Mesodermal cell (in vitro differentiated cells): ENCODE results near the gene HDAC4.

Experiments
- H3K27ac ChIP-seq: 2 replicates; pipeline ENCODE4 v1.7.0; 2013; ENCODE audit warnings: mild to moderate bottlenecking, low read depth, low read length, moderate library complexity; ENCODE audit not compliant: severe bottlenecking
- H3K36me3 ChIP-seq: 2 replicates; pipeline ENCODE4 v1.7.1; 2013; ENCODE audit warnings: mild to moderate bottlenecking, low read length, moderate library complexity; ENCODE audit not compliant: control insufficient read depth, insufficient read depth
- H3K4me1 ChIP-seq: one replicate; pipeline ENCODE4 v1.7.1; 2013; ENCODE audit warnings: mild to moderate bottlenecking, low read length; ENCODE audit not compliant: insufficient read depth, control insufficient read depth, poor library complexity, severe bottlenecking
- H3K4me3 ChIP-seq: 2 replicates; pipeline ENCODE4 v1.7.0; 2013; ENCODE audit warnings: low read length, control low read depth, mild to moderate bottlenecking; ENCODE audit not compliant: insufficient read depth, poor library complexity, severe bottlenecking; ENCODE audit errors: extremely low read depth
- H3K9me3 ChIP-seq: 2 replicates; pipeline ENCODE4 v1.7.1; 2013; ENCODE audit warnings: mild to moderate bottlenecking, low read length, moderate library complexity; ENCODE audit not compliant: control insufficient read depth
- WGBS, 2 experiments: methylation state at CpG; one replicate each; pipeline ENCODE4 v1.1.5; 2013; ENCODE audit warnings: missing lambda C conversion rate in 2 of 2; ENCODE audit not compliant: insufficient coverage in 2 of 2; 5-methylcytosine and 5-hydroxymethylcytosine counted together

Gene HDAC4

GRCh38 chr2:239424337-239425045 is 23.7 kb upstream of the HDAC4 start:
- H3K4me1 ChIP-seq: no peaks in the 10 kb centered on the region
- 87 to 94% methylated on average over 6 to 8 of the region's 11 CpGs for WGBS, 2 experiments
- H3K27ac ChIP-seq: no peak overlapping the region
- H3K36me3 ChIP-seq: no peaks in the 10 kb centered on the region
- H3K4me3 ChIP-seq: no peak overlapping the region
- H3K9me3 ChIP-seq: no peaks in the 10 kb centered on the region

DNA sequence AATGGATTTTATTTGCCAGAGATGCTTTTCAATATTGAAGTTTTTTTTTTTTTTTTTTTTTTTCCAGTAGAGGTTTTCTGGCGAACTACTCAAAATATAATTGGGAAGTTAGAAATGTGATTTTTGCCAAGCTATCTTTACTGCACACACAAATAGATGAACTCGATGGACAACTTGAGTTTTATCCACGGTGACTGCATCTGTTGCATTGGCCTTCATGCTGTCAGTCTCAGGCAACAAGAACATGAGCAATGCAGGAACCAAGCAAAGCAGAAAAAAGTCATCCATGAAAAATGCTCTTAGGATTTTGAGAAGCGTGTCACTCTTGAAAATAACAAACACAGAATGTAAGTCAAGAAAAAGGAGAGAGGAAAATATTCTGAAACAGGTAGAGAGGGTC is 22.7 kb upstream of the HDAC4 start:
- H3K4me1 ChIP-seq: no peaks in the 10 kb centered on the region
- 93 to 100% methylated on average over 2 to 3 of the region's 4 CpGs for WGBS, 2 experiments
- H3K27ac ChIP-seq: no peak overlapping the region
- H3K36me3 ChIP-seq: no peaks in the 10 kb centered on the region
- no peak overlapping the region for H3K4me3 ChIP-seq
- H3K9me3 ChIP-seq: no peaks in the 10 kb centered on the region

DNA sequence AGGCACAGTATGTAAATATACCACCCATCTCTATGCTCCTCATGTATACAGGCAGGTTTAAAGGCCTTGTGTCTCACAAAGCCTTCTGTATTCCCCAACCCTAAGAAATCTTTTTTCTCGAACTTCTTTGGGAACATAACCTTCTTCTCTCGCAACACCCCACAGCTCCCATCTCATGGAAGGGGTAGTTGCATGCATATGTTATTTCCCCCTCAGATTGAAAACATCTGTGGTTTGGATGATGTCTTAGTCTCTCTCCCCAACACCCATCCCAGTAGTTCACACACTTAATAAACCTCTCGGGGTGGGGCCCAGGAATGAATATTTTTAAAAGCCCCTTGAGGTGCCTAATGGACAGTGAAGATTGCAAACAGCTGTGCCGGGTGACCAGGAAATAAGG is 21.0 kb upstream of the HDAC4 start:
- H3K4me1 ChIP-seq: no peaks in the 10 kb centered on the region

GRCh38 chr2:239420082-239420481 is 19.3 kb upstream of the HDAC4 start:
- H3K9me3 ChIP-seq: no peaks in the 10 kb centered on the region
- H3K27ac ChIP-seq: no peak overlapping the region
- WGBS, 2 experiments: 85 to 89% methylated on average over 11 to 12 of the region's 12 CpGs
- no peak overlapping the region for H3K4me3 ChIP-seq
- H3K4me1 ChIP-seq: no peaks in the 10 kb centered on the region
- no peaks in the 10 kb centered on the region for H3K36me3 ChIP-seq

More for the DNA sequence above, 21.0 kb upstream of the HDAC4 start:
- no peak overlapping the region for H3K4me3 ChIP-seq
- H3K36me3 ChIP-seq: no peaks in the 10 kb centered on the region
- H3K27ac ChIP-seq: no peak overlapping the region
- H3K9me3 ChIP-seq: no peaks in the 10 kb centered on the region
- WGBS, 2 experiments: 82 to 91% methylated on average over 1 of the region's 4 CpGs

DNA sequence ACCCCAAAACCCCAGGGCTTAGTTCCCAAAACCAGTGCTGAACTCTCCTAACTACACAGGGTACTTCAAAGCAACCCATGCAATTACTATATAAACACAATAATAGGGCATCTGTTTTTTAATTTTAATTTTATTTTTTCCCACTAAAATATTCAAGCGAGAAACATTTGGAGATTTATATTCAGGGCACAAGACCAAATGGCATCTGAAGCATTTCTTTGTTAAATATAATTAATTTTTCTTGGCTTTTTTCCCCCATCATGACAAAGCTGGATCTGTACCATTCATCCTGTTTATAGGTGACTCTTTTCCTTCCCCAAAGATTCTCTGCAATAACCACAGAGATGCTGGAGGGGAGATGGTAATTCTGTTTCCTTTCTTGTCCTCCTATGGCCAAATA is 18.1 kb upstream of the HDAC4 start:
- Histone ChIP-seq H3K4me1 (no peaks in the 10 kb centered on the region), H3K4me3 (no peak overlapping the region), H3K36me3 (no peaks in the 10 kb centered on the region), H3K9me3 (no peaks in the 10 kb centered on the region), H3K27ac (no peak overlapping the region)
- WGBS, 2 experiments: no CpG with 5 or more reads among the region's 1 CpG

DNA sequence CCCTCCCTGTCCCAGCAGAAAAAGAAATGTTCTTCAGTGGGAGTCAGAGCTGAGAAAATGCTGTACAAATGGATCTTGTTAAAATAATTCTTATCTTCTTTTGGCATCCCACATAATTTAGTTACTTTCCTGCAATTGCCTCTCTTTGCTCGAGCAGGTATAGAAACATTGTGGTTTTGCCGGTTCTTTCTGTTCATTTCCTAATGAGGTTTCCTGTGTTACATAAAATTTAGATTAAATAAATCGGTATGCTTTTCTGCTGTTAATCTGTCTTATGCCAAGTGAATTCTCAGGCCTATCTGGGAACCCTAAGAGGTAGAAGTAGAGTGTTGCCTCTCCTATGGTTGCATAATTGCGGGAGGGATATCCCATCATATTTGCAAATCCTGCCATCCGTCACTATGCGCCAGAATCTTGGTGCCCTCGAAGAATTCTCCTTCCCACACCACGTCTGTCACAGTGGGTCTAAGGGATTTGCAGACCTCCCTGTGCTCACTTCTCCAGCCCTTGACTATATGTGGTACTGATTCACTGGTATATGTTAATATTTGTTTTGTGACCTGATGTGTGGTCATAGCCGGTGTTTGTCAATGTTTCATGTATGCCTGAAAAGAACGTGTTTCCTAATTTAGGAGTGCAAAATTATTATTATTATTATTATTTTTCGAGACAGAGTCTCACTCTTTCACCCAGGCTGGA is 12.2 kb upstream of the HDAC4 start:
- no peak overlapping the region for H3K4me3 ChIP-seq
- H3K9me3 ChIP-seq: no peaks in the 10 kb centered on the region
- H3K36me3 ChIP-seq: no peaks in the 10 kb centered on the region
- 90 to 100% methylated on average over 3 to 4 of the region's 11 CpGs for WGBS, 2 experiments
- no peak overlapping the region for H3K27ac ChIP-seq
- no peaks in the 10 kb centered on the region for H3K4me1 ChIP-seq

DNA sequence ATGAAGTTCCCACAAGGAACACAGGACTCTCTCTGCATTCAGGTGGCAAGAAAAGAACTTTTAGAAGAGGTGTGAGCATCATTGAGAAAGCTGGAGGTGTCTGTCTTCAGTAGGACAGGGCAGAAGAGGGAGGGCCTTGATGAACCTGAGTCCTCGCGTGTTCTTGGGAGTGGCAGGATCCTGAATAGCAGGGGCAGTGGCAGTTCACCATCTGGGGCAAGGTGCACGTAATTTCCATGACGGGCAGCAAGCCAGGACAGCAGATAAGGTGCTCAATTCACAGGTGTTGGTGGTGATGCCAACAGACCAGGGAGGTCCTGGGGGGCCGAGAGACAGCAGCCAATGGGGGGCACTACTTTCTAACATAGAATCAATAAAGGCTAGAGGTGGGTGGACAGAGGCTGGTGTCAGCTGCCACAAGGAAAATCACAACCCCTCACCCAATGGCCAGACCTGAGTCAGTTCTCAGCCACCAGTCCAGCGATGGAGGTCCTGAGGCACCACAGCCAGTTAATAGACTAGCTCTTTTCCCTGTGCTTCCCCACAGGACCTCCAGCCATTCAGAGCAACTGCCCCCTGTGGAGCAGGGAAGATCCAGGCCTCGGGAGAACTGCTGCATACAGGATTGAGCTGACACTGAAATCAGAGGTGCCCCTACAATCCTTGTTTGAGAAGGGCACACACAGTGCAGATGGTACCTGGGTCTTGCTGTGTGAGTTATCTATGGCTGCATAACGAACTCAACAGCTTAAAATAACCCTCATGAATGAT is 10.9 kb upstream of the HDAC4 start:
- WGBS, 2 experiments: 76 to 77% methylated on average over 7 to 8 of the region's 8 CpGs
- Histone ChIP-seq H3K4me1 (no peaks in the 10 kb centered on the region), H3K27ac (no peak overlapping the region), H3K4me3 (no peak overlapping the region), H3K36me3 (no peaks in the 10 kb centered on the region), H3K9me3 (no peaks in the 10 kb centered on the region)

DNA sequence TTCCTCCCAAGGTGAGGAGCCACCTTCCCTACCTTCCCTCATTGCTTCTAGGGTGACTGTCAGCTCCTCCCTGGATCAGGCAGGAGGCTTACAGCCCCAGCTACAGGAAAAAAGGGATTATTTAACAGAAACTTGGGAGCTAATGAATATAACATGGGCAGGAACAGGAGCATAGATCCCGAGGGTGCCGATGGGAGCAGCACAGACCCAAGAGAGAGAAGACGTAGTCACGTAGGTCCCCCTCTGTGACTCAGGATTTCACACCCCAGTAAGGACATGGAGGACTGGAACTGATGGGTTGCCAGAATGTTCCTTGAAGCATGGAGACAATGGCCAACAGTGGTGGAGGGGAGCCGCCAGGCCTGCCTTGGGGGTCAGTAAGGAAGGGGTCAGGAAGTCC is 10.3 kb upstream of the HDAC4 start:
- WGBS, 2 experiments: 85 to 89% methylated on average over 5 of the region's 5 CpGs
- Histone ChIP-seq H3K27ac (no peak overlapping the region), H3K9me3 (no peaks in the 10 kb centered on the region), H3K4me1 (no peaks in the 10 kb centered on the region), H3K36me3 (no peaks in the 10 kb centered on the region), H3K4me3 (no peak overlapping the region)

- no peaks in the 10 kb centered on the region for H3K4me1 ChIP-seq
- WGBS, 2 experiments: 83 to 84% methylated on average over 3 of the region's 6 CpGs
- H3K4me3 ChIP-seq: no peak overlapping the region
- H3K9me3 ChIP-seq: no peaks in the 10 kb centered on the region
- no peak overlapping the region for H3K27ac ChIP-seq
- no peaks in the 10 kb centered on the region for H3K36me3 ChIP-seq
Measured at GRCh38 chr2:239409976-239410375, 9.2 kb upstream of the HDAC4 start.

GRCh38 chr2:239407112-239407511 is 6.3 kb upstream of the HDAC4 start:
- H3K36me3 ChIP-seq: no peaks in the 10 kb centered on the region
- H3K4me1 ChIP-seq: no peaks in the 10 kb centered on the region
- WGBS, 2 experiments: 85 to 88% methylated on average over 7 of the region's 13 CpGs
- H3K9me3 ChIP-seq: no peaks in the 10 kb centered on the region
- H3K27ac ChIP-seq: no peak overlapping the region
- no peak overlapping the region for H3K4me3 ChIP-seq
